Measurements from ENCODE around the gene MCRIP1.

MCRIP1 gene

GRCh38 chr17:81860756-81861568, 27.9 kb upstream of the MCRIP1 start:
- peak; percentile 100 for DNase-seq (ENCODE audit: low spot score)

GRCh38 chr17:81859906-81860755, 27.0 kb upstream of the MCRIP1 start, which contains the start of gene P4HB:
P4HB (minus strand) TSS chr17:81860535; CDS start chr17:81860471, 64 bp downstream.
- DNase-seq (ENCODE audit: low spot score): no peak

- no peak for DNase-seq (ENCODE audit: low spot score)
Observed at GRCh38 chr17:81858967-81859905, 26.1 kb upstream of the MCRIP1 start.

GRCh38 chr17:81858170-81858966, 25.3 kb upstream of the MCRIP1 start:
- DNase-seq (ENCODE audit: low spot score): no peak

- DNase-seq (ENCODE audit: low spot score): no peak
Observed at GRCh38 chr17:81854974-81855774, 22.1 kb upstream of the MCRIP1 start.

- DNase-seq (ENCODE audit: low spot score): no peak
Observed at GRCh38 chr17:81852237-81852636, 19.1 kb upstream of the MCRIP1 start.

GRCh38 chr17:81851423-81851822, 18.3 kb upstream of the MCRIP1 start:
- no peak for DNase-seq (ENCODE audit: low spot score)

GRCh38 chr17:81849457-81849856, 16.4 kb upstream of the MCRIP1 start:
- no peak for DNase-seq (ENCODE audit: low spot score)

GRCh38 chr17:81846743-81847689, 13.9 kb upstream of the MCRIP1 start:
- DNase-seq (ENCODE audit: low spot score): no peak

GRCh38 chr17:81845881-81846742, 13.0 kb upstream of the MCRIP1 start:
- no peak for DNase-seq (ENCODE audit: low spot score)

- no peak for DNase-seq (ENCODE audit: low spot score)
Observed at GRCh38 chr17:81845361-81845760, 12.3 kb upstream of the MCRIP1 start.

- no peak for DNase-seq (ENCODE audit: low spot score)
Observed at GRCh38 chr17:81844887-81845286, 11.8 kb upstream of the MCRIP1 start.

- DNase-seq (ENCODE audit: low spot score): no peak
Observed at GRCh38 chr17:81844327-81844851, 11.3 kb upstream of the MCRIP1 start.

- no peak for DNase-seq (ENCODE audit: low spot score)
Observed at GRCh38 chr17:81843713-81844326, 10.7 kb upstream of the MCRIP1 start.

GRCh38 chr17:81842725-81843504, 9.8 kb upstream of the MCRIP1 start:
- DNase-seq (ENCODE audit: low spot score): no peak

- no peak for DNase-seq (ENCODE audit: low spot score)
Observed at GRCh38 chr17:81842378-81842724, 9.3 kb upstream of the MCRIP1 start.
